Fibroblast of lung (primary cell): Measurements from ENCODE around the gene TM7SF2. TPM values are rescaled to one million over a fixed set of nuclear protein-coding genes. Genes with fewer than 3 reads are reported as not detected.

Source experiments
- DNase-seq, 2 donors: peaks; one replicate each; pipeline versions ENCODE4 v3.0.0 to v3.0.0-alpha.2; 2010; ENCODE audit warnings: low read depth in 2 of 2
- H2AFZ ChIP-seq: 2 replicates; pipeline ENCODE4 v1.5.1; 2012; ENCODE audit warnings: low read length, control low read depth, inconsistent platforms
- H3K27ac ChIP-seq: 2 replicates; pipeline ENCODE4 v1.5.1; 2011; ENCODE audit warnings: low read length, control low read depth; ENCODE audit not compliant: insufficient read depth
- H3K27me3 ChIP-seq: 2 replicates; pipeline ENCODE4 v1.5.1; 2011; ENCODE audit warnings: mild to moderate bottlenecking, low read length; ENCODE audit not compliant: control insufficient read depth, insufficient read depth
- H3K36me3 ChIP-seq: 2 replicates; pipeline ENCODE4 v1.5.1; 2011; ENCODE audit warnings: low read length; ENCODE audit not compliant: control insufficient read depth, insufficient read depth
- H3K4me1 ChIP-seq: 2 replicates; pipeline ENCODE4 v1.5.1; 2011; ENCODE audit warnings: low read length; ENCODE audit not compliant: control insufficient read depth, insufficient read depth; ENCODE audit errors: extremely low read depth
- H3K4me2 ChIP-seq: 2 replicates; pipeline ENCODE4 v1.5.1; 2011; ENCODE audit warnings: low read length, control low read depth; ENCODE audit not compliant: insufficient read depth; ENCODE audit errors: extremely low read depth
- H3K4me3 ChIP-seq, 4 experiments: fragments of 200-600 bp in 1 of 4; sonication (generic) in 1 of 4; replicated peaks in 1 of 4; 2 replicates each; pipeline ENCODE4 v1.5.1; 2011 to 2016; ENCODE audit warnings: low read length in 4 of 4, low read depth in 3 of 4, mild to moderate bottlenecking in 3 of 4, control low read depth in 2 of 4, inconsistent platforms in 1 of 4, mixed read lengths in 1 of 4; ENCODE audit not compliant: insufficient read depth in 1 of 4; ENCODE audit errors: control extremely low read depth in 1 of 4
- H3K79me2 ChIP-seq: 2 replicates; pipeline ENCODE4 v1.5.1; 2012; ENCODE audit warnings: mild to moderate bottlenecking, low read length, inconsistent platforms; ENCODE audit not compliant: control insufficient read depth, insufficient read depth
- H3K9ac ChIP-seq: 2 replicates; pipeline ENCODE4 v1.5.1; 2011; ENCODE audit warnings: mild to moderate bottlenecking, low read length, control low read depth; ENCODE audit not compliant: insufficient read depth
- H3K9me3 ChIP-seq: 2 replicates; pipeline ENCODE4 v1.5.1; 2012; ENCODE audit warnings: low read depth, low read length; ENCODE audit not compliant: control insufficient read depth, insufficient read depth
- H4K20me1 ChIP-seq: 2 replicates; pipeline ENCODE4 v1.5.1; 2011; ENCODE audit warnings: low read length; ENCODE audit not compliant: control insufficient read depth, insufficient read depth; ENCODE audit errors: extremely low read depth
- CTCF ChIP-seq, 2 donors: IDR thresholded peaks in 1 of 2; conservative IDR thresholded peaks in 1 of 2; 1 replicate in 1 of 2; 2 replicates in 1 of 2; pipeline ENCODE4 v1.5.1; 2011 to 2012; ENCODE audit warnings: low read length in 2 of 2, control low read depth in 1 of 2, inconsistent platforms in 1 of 2, low read depth in 1 of 2, mild to moderate bottlenecking in 1 of 2
- EZH2 ChIP-seq: IDR thresholded peaks from 2 replicates; pipeline ENCODE4 v1.5.1; 2012; ENCODE audit warnings: low read length, control low read depth, mild to moderate bottlenecking; ENCODE audit errors: missing control alignments
- polyA plus RNA-seq, 2 donors: library from polyadenylated mRNA; depleted of rRNA in 1 of 2; stranded (reverse) in 1 of 2; unstranded in 1 of 2; fragments of >200 nt; gene quantifications; 2 replicates each; pipeline ENCODE4 v1.2.1, GENCODE V29; 2011 to 2012; ENCODE audit warnings: missing spikeins in 1 of 2
- total RNA-seq: library from RNA; depleted of rRNA; stranded (reverse); fragments of >200 nt; gene quantifications from 2 replicates; pipeline ENCODE4 v1.2.1, GENCODE V29; 2014

Gene TM7SF2
- total and polyA plus RNA-seq, 2 donors (not counting 1 experiment from before 2014, with no cell fraction given) = 11.7 to 89.5 TPM

- no peaks in the 10 kb centered on the region for H3K9me3 ChIP-seq
- no peaks in the 10 kb centered on the region for H3K27me3 ChIP-seq
- no peaks in the 10 kb centered on the region for H4K20me1 ChIP-seq
- H3K4me1 ChIP-seq = no peaks in the 10 kb centered on the region
- peaks cover 1% of the 10 kb centered on the region for H3K79me2 ChIP-seq
- peaks cover 19% of the 10 kb centered on the region for H3K36me3 ChIP-seq
- H3K4me3 ChIP-seq = no peak overlapping the region
- H3K27ac ChIP-seq = no peak overlapping the region
- no peak overlapping the region for H3K4me2 ChIP-seq
- DNase-seq = no peak
- H3K9ac ChIP-seq = no peak overlapping the region
- H2AFZ ChIP-seq = no peak overlapping the region
- TF ChIP-seq EZH2 = no peak
- TF ChIP-seq CTCF (conservative IDR thresholded peaks at IDR 0.05 in 1 of 2, IDR thresholded peaks at IDR 0.05 in 1 of 2; ENCODE audit: low read depth in 1 of 2, low read length in 2 of 2) = no peak
These were observed 21.0 kb upstream of the TM7SF2 start for GRCh38 chr11:65090628-65091027.

- no peaks in the 10 kb centered on the region for H4K20me1 ChIP-seq
- peaks cover 4% of the 10 kb centered on the region for H3K79me2 ChIP-seq
- H3K27ac ChIP-seq = peak overlapping the region; percentile 85
- H3K9ac ChIP-seq = peak overlapping the region; percentile 1
- H3K36me3 ChIP-seq = no peaks in the 10 kb centered on the region
- no peak for TF ChIP-seq EZH2
- H3K4me2 ChIP-seq = peak overlapping the region; percentile 61
- H2AFZ ChIP-seq = peak overlapping the region; percentile 77
- no peaks in the 10 kb centered on the region for H3K27me3 ChIP-seq
- H3K9me3 ChIP-seq = no peaks in the 10 kb centered on the region
- no peak for DNase-seq
- H3K4me1 ChIP-seq = peaks cover 3% of the 10 kb centered on the region
- H3K4me3 ChIP-seq = peak overlapping the region; percentile 68 to 88 (median 82)
These were observed 16.2 kb upstream of the TM7SF2 start for GRCh38 chr11:65095427-65095826.

GRCh38 chr11:65095974-65096806, 15.5 kb upstream of the TM7SF2 start, which contains the start of gene VPS51:
Gene VPS51 (plus strand): TSS chr11:65096214. CDS start chr11:65096251, 37 bp downstream.
- TF ChIP-seq CTCF (conservative IDR thresholded peaks at IDR 0.05 in 1 of 2, IDR thresholded peaks at IDR 0.05 in 1 of 2; ENCODE audit: low read depth in 1 of 2, low read length in 2 of 2) = no peak
- no peak for TF ChIP-seq EZH2
- DNase-seq = peak; percentile 90 to 94
- no peaks in the 10 kb centered on the region for H3K27me3 ChIP-seq
- H4K20me1 ChIP-seq = no peaks in the 10 kb centered on the region
- peak within 1 kb of the TSS; percentile 90 for H3K9ac ChIP-seq
- peaks cover 4% of the 10 kb centered on the region for H3K79me2 ChIP-seq
- peak within 1 kb of the TSS; percentile 85 for H3K4me2 ChIP-seq
- peak within 1 kb of the TSS; percentile 77 for H2AFZ ChIP-seq
- peaks cover 3% of the 10 kb centered on the region for H3K4me1 ChIP-seq
- no peaks in the 10 kb centered on the region for H3K36me3 ChIP-seq
- no peaks in the 10 kb centered on the region for H3K9me3 ChIP-seq
- peak within 1 kb of the TSS; percentile 85 for H3K27ac ChIP-seq
- H3K4me3 ChIP-seq = peak within 1 kb of the TSS; percentile 68 to 88 (median 82)
